GM13977 (cell line): ENCODE results near the gene EYA2.
A peak's percentile ranks its signal among the peaks of the same experiment; 100 is the strongest.

Experiments used
- DNase-seq: peaks from one replicate; pipeline ENCODE4 v3.0.0; 2012; ENCODE audit warnings: low spot score
- CTCF ChIP-seq: IDR thresholded peaks from 2 replicates; pipeline ENCODE4 v1.5.1; 2012; ENCODE audit warnings: mild to moderate bottlenecking, control low read depth; ENCODE audit not compliant: insufficient read depth; ENCODE audit errors: extremely low read depth, missing control alignments
- in situ Hi-C: fragments of 300-500 bp; cut with MboI; formaldehyde crosslinking; loops from one replicate; pipeline ENCODE4 v1.12.0; 2022; ENCODE audit warnings: low sequenced_read_pairs, low pct_unique_long_range_greater_than_20kb, mixed read lengths, inconsistent platforms; ENCODE audit not compliant: unreplicated experiment

EYA2 gene

GRCh38 chr20:46994341-46994740 is 99.7 kb downstream of the EYA2 start:
- DNase-seq = peak; percentile 61
- no peak for TF ChIP-seq CTCF
- in situ Hi-C loops = no loop called here

DNA sequence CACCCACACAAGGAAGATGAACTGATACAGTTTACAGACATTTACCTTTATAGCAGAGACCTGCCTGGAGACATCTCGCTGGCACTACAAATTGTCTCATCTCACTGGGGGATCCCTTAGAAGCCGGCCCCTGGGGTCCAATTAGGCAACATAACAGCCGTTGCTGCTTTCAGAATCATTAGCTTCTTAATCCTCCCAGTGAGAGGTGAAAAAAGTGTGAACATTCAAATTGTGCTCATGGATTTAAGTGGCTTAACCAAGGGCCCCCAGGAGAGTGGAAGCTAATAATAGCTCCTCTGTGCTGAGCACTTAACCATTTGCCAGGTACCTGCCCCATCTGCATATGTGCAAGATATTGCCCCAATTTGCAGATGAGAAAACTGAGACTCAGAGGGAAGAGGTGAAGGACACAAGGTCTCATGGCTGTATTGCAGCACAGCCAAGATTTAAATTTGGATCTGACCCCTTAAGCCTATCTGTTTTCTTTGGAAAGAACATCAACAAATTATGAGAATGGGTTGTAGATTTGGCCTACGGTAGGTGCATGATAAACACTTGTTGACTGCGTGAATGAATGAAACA is 101.0 kb downstream of the EYA2 start:
- in situ Hi-C loops = no loop called here
- no peak for DNase-seq
- no peak for TF ChIP-seq CTCF

- no peak for DNase-seq
- in situ Hi-C loops = no loop called here
- no peak for TF ChIP-seq CTCF
Measured at GRCh38 chr20:46997187-46997586, 102.5 kb downstream of the EYA2 start.

- in situ Hi-C loops = no loop called here
- DNase-seq = no peak
- no peak for TF ChIP-seq CTCF
Measured at GRCh38 chr20:46998477-46999240, 104.0 kb downstream of the EYA2 start.

- in situ Hi-C loops = no loop called here
- TF ChIP-seq CTCF = no peak
- no peak for DNase-seq
Measured at GRCh38 chr20:46999801-47000465, 105.3 kb downstream of the EYA2 start.

DNA sequence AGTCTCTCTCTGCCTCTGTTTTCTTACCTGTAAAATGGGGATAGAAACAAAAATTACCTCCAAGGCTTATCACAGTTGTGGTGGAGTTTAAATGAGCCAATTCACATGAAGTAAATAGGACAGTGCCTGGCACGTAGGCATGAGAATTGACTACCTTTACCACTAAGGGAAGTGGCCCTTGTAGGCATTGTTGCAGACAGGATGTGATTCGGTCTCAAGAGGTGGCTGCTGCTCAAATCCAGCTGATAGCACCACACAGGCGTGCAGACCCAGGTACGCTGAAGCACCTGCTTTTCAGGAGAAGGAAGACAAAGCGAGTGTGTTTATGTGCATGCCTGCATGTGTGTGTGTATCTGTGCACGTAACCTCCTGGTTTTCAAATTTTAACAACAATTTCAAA is 108.6 kb downstream of the EYA2 start:
- in situ Hi-C loops = no loop called here
- TF ChIP-seq CTCF = no peak
- no peak for DNase-seq
